H4 (cell line): ENCODE measurements around the gene FAM118A. TPM values are rescaled to one million over a fixed set of nuclear protein-coding genes. Genes with fewer than 3 reads are reported as not detected.
"Not testable (repeated sequence)": the region's sequence is repeated elsewhere in the genome, so short reads cannot be mapped to it uniquely, and the experiment has no call there.

Experiments used
- DNase-seq: peaks from one replicate; pipeline ENCODE4 v3.0.0-alpha.2; 2015; ENCODE audit warnings: low spot score
- total RNA-seq: library from RNA; depleted of rRNA; stranded (reverse); fragments of >200 nt; shearing (Covaris generic); gene quantifications from 2 replicates; pipeline ENCODE4 v1.2.3, GENCODE V29; 2014; rRNA removed

FAM118A gene
- total RNA-seq, result 6.5 and 9.4 TPM in 2 replicates

- DNase-seq, result peak; percentile 82
Observed at GRCh38 chr22:45309422-45310227, at the start of gene FAM118A. FAM118A (plus strand) TSS chr22:45309934; CDS start chr22:45322380, 12,446 bp downstream.

GRCh38 chr22:45260395-45260759, 49.4 kb upstream of the FAM118A start:
- DNase-seq, result not testable (repeated sequence)

- DNase-seq, result no peak
Observed at GRCh38 chr22:45261407-45262088, 48.2 kb upstream of the FAM118A start.

- no peak for DNase-seq
Observed at GRCh38 chr22:45262195-45262930, 47.4 kb upstream of the FAM118A start.

GRCh38 chr22:45262931-45263462, 46.7 kb upstream of the FAM118A start:
- DNase-seq, result no peak

- peak; percentile 76 for DNase-seq
Observed at GRCh38 chr22:45263463-45264269, 46.1 kb upstream of the FAM118A start.

GRCh38 chr22:45265535-45265934, 44.2 kb upstream of the FAM118A start:
- no peak for DNase-seq

- no peak for DNase-seq
Observed at GRCh38 chr22:45268167-45268957, 41.4 kb upstream of the FAM118A start.

- peak; percentile 47 for DNase-seq
Observed at GRCh38 chr22:45268958-45269844, 40.5 kb upstream of the FAM118A start.

GRCh38 chr22:45270095-45271020, 39.4 kb upstream of the FAM118A start:
- no peak for DNase-seq

- DNase-seq, result no peak
Observed at GRCh38 chr22:45271667-45272201, 38.0 kb upstream of the FAM118A start.

- DNase-seq, result no peak
Observed at GRCh38 chr22:45272498-45272897, 37.2 kb upstream of the FAM118A start.

GRCh38 chr22:45273452-45274075, 36.2 kb upstream of the FAM118A start:
- no peak for DNase-seq

GRCh38 chr22:45276507-45277105, 33.1 kb upstream of the FAM118A start:
- DNase-seq, result no peak

- DNase-seq, result not testable (repeated sequence)
Observed at GRCh38 chr22:45277720-45278119, 32.0 kb upstream of the FAM118A start.

- no peak for DNase-seq
Observed at GRCh38 chr22:45278125-45278524, 31.6 kb upstream of the FAM118A start.

- no peak for DNase-seq
Observed at GRCh38 chr22:45280587-45280980, 29.1 kb upstream of the FAM118A start.
